Stimulated activated CD4-positive, alpha-beta T cell treated with anti-CD3 and anti-CD28 coated beads, Interleukin-4, amount 100 ng/mL, for 4 hours (primary cell): ENCODE data around the gene PRPF6.
"Not testable (repeated sequence)": the region's sequence is repeated elsewhere in the genome, so short reads cannot be mapped to it uniquely, and the experiment has no call there.

Experiments
- DNase-seq, 2 experiments: peaks; one replicate each; pipeline ENCODE4 v3.0.0-alpha.2; 2020

Gene PRPF6

GRCh38 chr20:63973636-63974401 is 7.1 kb upstream of the PRPF6 start:
- peak; percentile 64 to 86 for DNase-seq

GRCh38 chr20:63974402-63975200 is 6.3 kb upstream of the PRPF6 start:
- no peak for DNase-seq

GRCh38 chr20:63976511-63976910 is 4.4 kb upstream of the PRPF6 start:
- not testable (repeated sequence) for DNase-seq

GRCh38 chr20:63976980-63977738 is 3.8 kb upstream of the PRPF6 start:
- DNase-seq: no peak

DNA sequence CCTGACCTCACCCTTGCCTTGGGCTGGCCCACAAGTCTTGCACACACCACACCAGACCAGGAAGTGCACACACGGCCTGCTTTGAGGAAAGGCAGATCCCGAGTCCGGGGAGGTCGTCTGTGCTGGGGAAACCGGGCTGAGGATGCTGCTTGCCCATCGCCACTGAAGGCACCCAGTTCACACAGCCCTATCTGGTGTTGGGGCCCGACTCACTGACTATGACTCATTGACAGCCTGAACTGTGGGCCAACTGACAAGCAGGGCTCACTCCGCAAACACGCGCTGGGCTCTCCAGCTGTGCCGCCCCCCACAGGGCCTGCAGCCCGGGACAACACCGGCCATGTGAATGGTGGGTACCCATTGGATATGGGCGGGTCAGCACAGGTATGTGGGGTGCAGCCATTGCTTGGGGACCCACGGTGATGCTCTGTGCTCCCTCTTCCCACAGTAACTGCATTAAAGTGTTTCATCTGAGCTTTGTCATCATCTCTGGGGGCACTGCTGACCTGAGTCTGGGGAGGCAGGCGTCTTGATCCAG is 3.1 kb upstream of the PRPF6 start:
- peak; percentile 48 to 60 for DNase-seq

- peak; percentile 46 to 63 for DNase-seq
Measured at GRCh38 chr20:63978319-63979228, 2.4 kb upstream of the PRPF6 start.

- no peak for DNase-seq
Measured at GRCh38 chr20:63979229-63979556, 1.7 kb upstream of the PRPF6 start.

DNA sequence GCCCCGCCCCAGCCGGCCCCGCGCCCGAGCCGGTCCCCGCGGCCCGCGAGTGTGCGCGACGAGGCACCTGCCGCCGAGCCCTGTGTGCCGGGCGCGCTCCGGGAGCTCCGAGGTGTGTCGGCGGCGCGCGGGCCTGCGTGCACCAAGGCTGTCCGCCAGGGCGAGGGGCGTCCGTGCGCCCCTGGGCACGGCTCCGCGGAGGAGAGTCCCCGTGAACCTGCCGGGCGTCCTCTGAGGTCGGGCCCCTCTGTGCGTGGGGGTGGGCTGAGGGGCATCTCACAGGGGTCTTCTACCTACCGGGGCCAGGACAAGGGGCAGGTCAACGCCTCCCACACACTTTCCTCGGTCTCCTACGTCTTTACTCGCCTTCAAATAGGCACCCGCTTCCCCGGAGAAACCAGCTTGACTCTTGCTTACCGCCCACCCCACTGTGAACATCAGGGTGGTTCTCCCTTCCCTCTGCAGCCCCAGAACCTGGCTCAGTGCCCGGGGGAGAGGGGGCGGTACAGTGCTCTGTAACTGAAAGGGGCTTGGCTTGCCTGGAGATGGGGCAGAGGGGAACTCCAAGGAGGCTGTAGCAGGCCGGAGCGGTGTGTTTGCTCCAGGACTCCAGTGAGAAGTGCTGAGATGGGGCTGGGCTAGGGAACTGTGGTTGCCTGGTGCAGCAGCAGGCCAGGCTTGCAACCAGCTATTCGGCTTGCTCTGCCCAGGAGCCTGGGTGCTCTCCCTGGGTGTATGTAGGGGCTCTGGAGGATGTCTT is 1.2 kb upstream of the PRPF6 start, which contains the start of gene SAMD10:
SAMD10 (minus strand) TSS at position 86 of the 760 bp plus-strand sequence. CDS start 175 bp downstream, outside the sequence.
- DNase-seq: peak; percentile 84 to 87

GRCh38 chr20:63980317-63980805 is 571 bp upstream of the PRPF6 start:
- DNase-seq: peak in 1 of 2 experiments; percentile 35

GRCh38 chr20:63982937-63983336 is 2.0 kb downstream of the PRPF6 start:
- DNase-seq: no peak

DNA sequence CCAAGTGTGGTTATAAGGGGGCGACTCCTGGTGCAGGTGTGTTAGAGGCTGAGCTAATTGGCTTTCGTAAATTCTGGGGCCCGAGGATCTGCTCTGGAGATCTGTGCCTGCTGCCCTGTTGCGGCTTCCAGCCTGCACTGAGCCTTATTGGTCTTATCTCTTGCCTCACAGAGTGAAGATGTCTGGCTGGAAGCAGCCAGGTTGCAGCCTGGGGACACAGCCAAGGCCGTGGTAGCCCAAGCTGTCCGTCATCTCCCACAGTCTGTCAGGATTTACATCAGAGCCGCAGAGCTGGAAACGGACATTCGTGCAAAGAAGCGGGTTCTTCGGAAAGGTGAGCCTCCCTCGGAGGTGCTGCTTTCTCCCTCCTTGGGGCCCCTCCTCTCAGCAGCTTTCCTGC is 20.0 kb downstream of the PRPF6 start:
- no peak for DNase-seq

DNA sequence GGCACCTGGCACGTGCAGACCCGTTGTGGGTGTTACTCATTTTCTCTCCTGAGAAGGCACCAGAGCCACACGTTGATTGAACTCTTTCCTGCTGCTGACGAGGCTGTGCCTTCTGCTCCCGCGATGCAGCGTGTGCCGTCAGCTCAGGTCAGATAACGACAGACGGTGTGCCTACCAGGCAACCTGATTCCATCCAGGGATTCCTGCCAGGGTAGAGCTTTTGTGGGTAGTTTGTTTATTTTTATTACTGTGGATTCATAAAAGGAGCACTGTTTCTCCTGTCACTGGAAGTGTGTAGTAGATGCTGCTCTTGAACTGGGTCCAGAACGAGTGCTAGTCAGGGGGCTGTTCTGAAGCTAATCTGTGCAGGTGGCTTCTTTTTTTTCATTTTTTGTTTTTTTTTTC is 20.7 kb downstream of the PRPF6 start:
- DNase-seq: no peak

DNA sequence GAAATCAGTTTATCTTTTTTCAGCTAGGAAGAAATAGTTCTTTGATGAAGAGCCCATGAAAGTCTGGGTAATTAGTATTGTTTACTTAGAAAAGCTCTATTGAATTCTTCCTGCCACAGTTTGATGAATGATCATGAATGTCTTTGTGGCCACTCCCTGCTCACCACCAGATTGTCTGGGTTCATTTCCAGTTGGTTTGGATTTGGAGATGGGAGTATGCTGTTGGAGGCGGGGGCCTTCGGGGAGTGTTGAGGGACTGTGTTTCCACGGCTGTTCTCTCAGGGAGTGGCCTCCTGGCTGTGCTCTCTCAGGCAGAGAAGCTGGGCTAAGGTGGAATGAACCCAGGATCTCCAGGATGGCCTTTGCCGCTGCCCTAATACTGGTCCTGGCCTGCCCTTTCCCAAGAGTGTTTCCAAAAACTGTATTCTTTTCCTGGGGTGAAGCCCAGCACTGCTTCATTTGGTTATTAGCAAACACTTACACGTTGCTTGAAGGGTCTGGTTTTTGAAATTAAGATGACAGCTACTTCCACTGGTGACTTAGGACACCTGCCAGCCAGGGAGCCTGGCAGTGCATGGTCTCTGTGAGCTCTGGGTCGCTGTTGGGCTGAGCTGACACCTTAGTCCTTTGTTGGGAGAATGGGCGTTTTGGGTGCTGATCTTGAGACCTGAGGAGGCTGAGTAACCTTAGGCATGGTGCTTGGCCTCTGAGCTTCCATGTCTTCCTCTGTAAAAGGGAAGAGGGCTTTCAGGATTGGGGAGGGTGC is 23.2 kb downstream of the PRPF6 start:
- DNase-seq: no peak

- DNase-seq: no peak
Measured at GRCh38 chr20:64005394-64005793, 24.5 kb downstream of the PRPF6 start.

- no peak for DNase-seq
Measured at GRCh38 chr20:64006490-64006889, 25.6 kb downstream of the PRPF6 start.

- DNase-seq: no peak
Measured at GRCh38 chr20:64006902-64007301, 26.0 kb downstream of the PRPF6 start.

DNA sequence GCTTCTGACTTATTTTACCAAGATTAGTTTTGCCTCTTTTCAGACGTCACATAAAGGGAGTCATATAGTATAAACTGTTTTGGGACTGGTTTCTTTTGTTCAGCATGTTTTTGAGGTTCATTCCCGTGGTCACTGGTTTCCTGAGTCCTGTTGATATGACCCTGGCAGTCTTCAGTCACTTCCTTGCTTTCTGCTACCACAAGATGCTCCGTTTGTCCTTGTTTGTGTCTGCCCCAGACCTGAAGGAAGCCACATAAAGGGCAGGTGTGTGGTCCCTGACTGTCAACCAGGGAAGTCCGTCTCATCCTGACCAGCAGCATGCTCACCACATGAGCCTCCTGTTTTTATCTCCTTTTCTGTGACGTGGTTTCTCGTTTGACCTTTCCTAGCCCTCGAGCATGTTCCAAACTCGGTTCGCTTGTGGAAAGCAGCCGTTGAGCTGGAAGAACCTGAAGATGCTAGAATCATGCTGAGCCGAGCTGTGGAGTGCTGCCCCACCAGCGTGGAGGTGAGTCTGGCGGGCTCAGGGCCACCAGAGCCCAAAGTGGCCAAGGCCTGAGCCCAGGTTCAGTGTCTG is 29.0 kb downstream of the PRPF6 start:
- DNase-seq: no peak

DNA sequence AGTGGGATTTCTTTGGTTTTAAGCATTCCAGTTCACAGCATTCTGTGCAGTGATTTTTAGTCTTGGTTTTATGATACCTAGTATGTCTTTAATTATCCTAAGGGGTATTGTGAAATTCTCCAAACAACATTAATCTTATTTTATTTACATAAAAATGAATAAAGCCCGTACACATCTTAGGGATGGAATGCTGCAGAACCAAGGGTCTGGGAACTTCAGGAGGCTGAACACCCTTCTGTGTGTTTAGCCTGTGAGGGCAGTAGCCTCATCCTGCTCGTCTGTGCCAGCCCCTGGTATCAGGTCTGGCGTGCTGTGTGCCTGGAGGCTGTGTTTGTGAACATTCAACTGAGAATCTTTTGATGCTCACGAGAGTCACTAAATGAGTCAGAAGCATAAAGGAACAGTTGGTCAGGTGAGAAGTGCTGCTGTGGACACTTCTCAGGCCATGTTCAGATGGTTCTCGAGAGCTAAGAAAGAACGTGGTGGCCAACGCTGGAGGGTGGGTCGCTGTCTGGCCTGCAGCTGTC is 29.8 kb downstream of the PRPF6 start:
- DNase-seq: no peak

GRCh38 chr20:64011366-64011779 is 30.4 kb downstream of the PRPF6 start:
- DNase-seq: no peak
